Measurements from ENCODE around the gene TMEM86A. TPM values are rescaled to one million over a fixed set of nuclear protein-coding genes. Genes with fewer than 3 reads are reported as not detected.

TMEM86A gene
- total RNA-seq, 1 donor from 2014 or later = 1.3 TPM

GRCh38 chr11:18699269-18699596 lies 654 bp downstream of the TMEM86A start:
- intact Hi-C loops (cut with micrococcal nuclease) = loop anchor here (1.0 to 5.0 kb wide), 4 partner anchors 30 to 686 kb away; partner anchors contain the start of genes SERGEF and TSG101

GRCh38 chr11:18699848-18700261 lies 1.3 kb downstream of the TMEM86A start:
- intact Hi-C loops (cut with micrococcal nuclease) = loop anchor here (1.0 to 5.0 kb wide), 4 partner anchors 31 to 687 kb away; partner anchors contain the start of genes SERGEF and TSG101

DNA sequence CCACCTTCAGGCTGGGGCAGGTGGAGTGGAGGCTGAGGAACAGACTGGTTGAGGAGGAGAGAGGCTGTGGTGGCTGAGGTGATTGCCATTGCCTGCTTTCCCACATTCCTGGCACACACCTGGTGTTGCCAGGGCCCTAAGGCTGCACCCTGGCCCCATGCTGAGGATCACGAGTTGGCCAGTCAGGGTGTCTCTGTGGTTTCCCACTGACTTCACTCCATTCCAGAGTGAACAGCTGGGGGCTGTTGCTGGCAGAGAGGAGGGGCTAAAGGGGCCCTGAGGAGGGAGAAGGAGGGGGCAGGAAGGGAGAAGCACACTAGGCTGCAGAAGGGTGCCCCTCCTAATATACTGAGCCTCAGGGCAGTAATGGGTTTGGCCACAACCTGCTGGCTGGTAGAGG lies 1.8 kb downstream of the TMEM86A start:
- intact Hi-C loops (cut with micrococcal nuclease) = no loop called here

DNA sequence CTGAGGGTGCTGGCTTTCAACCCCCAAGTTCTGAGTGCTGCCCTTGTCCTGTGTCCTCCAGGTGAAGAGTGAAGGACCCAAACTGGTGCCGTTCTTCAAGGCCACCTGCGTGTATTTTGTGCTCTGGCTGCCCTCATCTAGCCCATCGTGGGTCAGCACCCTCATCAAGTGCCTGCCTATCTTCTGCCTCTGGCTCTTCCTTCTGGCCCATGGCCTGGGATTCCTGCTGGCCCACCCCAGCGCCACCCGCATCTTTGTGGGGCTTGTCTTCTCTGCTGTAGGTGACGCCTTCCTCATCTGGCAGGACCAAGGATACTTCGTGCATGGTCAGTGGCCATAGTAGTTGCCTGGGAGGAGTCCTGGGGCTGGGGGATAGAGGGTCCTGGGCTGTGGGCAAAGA lies 2.3 kb downstream of the TMEM86A start:
- intact Hi-C loops (cut with micrococcal nuclease) = no loop called here

GRCh38 chr11:18701614-18702216 lies 3.1 kb downstream of the TMEM86A start:
- intact Hi-C loops (cut with micrococcal nuclease) = no loop called here

- intact Hi-C loops (cut with micrococcal nuclease) = no loop called here
Observed at GRCh38 chr11:18703001-18703763, 4.6 kb downstream of the TMEM86A start.

GRCh38 chr11:18704045-18704645 lies 5.6 kb downstream of the TMEM86A start:
- intact Hi-C loops (cut with micrococcal nuclease) = no loop called here

- intact Hi-C loops (cut with micrococcal nuclease) = no loop called here
Observed at GRCh38 chr11:18704698-18705097, 6.1 kb downstream of the TMEM86A start.

DNA sequence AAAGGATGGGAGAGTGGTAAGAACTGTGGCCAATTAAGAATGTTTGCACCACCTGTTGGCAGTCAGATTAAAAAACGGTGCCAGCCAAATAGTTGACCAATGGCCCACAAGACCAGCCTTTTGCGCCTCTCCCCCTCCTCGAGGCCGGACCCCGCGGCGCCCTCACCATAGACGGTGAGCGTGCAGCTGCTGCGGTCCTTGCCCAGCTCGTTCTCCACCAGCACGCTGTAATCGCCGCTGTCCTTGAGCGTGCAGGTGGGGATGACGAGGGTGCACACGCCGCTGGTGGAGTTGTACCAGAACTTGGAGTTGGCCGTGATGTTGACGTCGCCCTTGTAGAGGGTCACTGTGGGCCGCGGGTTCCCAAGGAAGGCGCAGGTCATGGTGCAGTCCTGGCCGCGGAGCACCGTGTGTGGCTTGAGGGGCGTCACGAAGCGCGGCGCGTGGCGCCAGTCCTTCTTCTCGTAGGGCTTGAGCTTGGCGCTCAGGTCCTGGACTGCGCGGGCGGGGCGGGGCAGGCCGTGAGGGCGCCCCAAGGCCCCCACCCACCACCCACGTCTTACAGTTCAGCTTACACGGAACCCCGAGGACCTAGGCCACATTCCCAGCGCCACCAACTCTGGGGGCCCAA lies 7.2 kb downstream of the TMEM86A start:
- intact Hi-C loops (cut with micrococcal nuclease) = loop anchor here (1.0 to 2.0 kb wide), 3 partner anchors 7 to 71 kb away; partner anchors contain the start of genes SPTY2D1 and TMEM86A

DNA sequence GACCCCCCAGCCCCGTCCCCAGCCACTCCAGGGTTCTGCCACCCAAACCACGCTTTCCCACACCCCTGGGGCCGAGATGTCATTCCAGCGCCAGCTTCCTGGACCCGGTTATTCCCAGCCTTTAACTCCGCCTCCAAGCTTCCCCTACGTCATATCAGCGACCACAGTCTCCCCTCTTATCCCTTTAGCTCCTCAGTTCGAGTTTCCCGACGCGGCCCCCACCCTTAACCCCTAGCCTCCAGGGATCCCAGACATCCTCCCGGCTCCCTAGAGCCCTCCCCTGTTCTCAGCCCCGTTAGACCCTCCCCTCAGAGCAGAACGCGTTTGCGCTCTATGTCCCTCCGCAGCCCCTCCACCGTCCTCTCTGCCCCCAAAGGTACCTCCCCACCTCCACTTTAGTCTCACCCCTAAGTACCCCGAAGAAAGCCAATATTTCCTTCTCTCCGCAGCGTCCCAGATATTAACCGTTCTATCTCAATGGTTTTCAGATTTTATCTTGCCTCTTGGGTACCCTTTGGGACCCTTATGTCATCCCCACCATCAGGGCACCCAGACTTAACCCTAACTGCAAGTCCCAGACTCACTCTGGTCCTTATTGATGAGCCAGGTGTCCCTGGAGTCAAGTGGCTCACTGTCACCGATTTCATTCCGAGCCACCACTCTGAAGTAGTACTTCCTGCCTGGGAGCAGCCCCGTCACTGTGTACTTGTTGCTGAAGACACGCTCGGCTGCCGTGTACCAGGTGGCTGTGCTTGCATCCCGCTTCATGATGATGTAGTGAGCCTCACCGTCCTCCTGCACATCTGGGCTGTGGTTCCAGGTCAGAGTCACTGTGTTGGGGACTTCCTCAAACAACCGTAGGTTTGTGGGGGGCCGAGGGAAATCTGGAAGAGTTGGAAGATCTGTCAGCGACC lies 8.0 kb downstream of the TMEM86A start:
- intact Hi-C loops (cut with micrococcal nuclease) = loop anchor here (1.0 to 2.0 kb wide), 3 partner anchors 8 to 72 kb away; partner anchors contain the start of genes SPTY2D1 and TMEM86A

- intact Hi-C loops (cut with micrococcal nuclease) = loop anchor here (2.0 kb wide), 1 partner anchor 73 kb away; the partner anchor contains the start of gene SPTY2D1
Observed at GRCh38 chr11:18707811-18708340, 9.3 kb downstream of the TMEM86A start.

GRCh38 chr11:18709414-18709813 lies 10.8 kb downstream of the TMEM86A start:
- intact Hi-C loops (cut with micrococcal nuclease) = no loop called here

GRCh38 chr11:18710545-18710944 lies 12.0 kb downstream of the TMEM86A start:
- intact Hi-C loops (cut with micrococcal nuclease) = no loop called here

DNA sequence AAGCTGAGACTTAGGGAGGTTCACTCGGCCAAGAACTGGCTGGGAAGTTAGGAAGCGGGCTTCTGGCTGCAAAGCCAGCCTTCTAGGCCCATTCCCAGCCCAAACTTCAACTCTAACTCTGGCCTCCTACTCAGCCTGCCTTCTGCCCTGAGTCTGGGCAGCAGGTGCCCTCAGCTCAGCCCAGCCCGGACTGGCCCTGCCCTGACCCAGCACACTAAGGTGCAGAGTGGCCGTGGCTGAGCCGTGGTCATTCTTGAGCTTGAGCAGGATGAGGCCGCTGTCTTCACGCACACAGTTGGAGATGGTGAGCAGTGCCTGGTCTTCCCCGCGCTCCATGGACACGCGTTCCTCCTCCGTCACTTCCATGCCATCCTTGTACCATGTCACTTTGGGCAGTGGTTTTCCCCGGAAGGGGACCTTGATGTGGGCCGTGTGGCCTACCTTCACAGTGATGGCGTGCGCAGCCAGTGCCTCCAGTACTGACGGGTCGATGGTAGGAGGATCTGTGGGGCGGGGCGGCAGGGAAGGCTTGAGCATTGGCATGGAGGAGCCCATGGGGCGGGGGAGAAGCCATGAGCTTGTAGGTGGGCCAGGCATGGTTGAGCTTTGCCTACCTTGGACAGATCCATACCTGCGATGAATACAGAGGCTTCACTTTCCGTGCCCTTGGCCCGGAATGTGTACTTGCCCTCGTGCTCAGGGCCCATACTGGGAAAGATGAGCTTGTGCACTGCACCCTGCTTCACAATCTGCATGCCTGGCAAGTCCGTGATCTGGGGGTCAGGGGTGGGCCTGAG lies 15.3 kb downstream of the TMEM86A start:
- intact Hi-C loops (cut with micrococcal nuclease) = no loop called here

DNA sequence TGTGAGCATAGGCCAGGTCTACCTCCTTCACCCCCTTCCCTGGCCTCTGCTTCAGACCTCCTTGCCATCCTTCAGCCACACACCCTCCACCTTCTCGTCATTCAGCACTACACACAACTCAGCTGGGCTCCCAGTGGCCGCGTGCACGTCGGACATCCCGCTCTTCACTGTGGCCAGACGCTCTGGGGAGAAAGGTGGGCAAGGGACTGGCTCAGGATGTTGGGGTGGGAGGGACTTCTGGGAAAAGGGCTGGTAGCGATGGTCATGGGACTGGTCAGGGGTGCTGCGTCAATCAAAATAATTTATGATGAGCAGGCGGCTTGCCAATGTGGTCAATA lies 15.8 kb downstream of the TMEM86A start:
- intact Hi-C loops (cut with micrococcal nuclease) = no loop called here

DNA sequence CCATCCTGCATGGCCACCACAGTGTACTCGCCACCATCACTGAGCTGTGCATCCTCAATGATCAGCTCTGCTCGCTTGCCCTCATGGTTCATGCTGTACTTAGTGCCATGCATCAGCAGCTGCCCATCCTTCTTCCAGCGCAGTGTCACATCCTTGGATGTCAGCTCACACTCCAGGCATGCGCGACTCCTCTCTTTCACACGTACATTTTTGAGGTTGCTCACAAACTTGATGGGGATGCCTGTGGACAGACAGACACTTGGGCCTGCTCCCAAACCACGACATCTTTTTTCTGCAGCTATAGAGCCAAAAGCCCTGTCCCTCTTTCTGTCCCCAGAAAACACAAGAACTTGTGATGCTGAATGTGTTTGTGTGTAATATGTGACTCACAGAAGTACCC lies 16.9 kb downstream of the TMEM86A start:
- intact Hi-C loops (cut with micrococcal nuclease) = no loop called here

GRCh38 chr11:18720091-18720807 lies 21.7 kb downstream of the TMEM86A start:
- intact Hi-C loops (cut with micrococcal nuclease) = loop anchor here (2.0 to 10.0 kb wide), 5 partner anchors 131 to 708 kb away; partner anchors contain the start of genes GTF2H1, HPS5, LDHA and SERGEF

GRCh38 chr11:18720808-18721560 lies 22.4 kb downstream of the TMEM86A start:
- intact Hi-C loops (cut with micrococcal nuclease) = loop anchor here (1.0 to 10.0 kb wide), 9 partner anchors 15 to 709 kb away; partner anchors contain the start of genes GTF2H1, HPS5, LDHA and SAAL1

Measured in T-helper 1 cell treated with Interleukin-12 subunit alpha and Interleukin-12 subunit beta and Interleukin-4 antibody, amounts not matched to agents 30 ng/mL and 1 ng/mL, for 36 hours (primary cell).